DOHH2 (cell line): Measurements from ENCODE around the gene TTC7B.

ENCODE experiments used
- H3F3A ChIP-seq: fragments of 200-600 bp; sonication (generic), shearing (Covaris generic); 2 replicates; pipeline ENCODE4 v1.6.0; 2016; ENCODE audit warnings: antibody characterized with exemption, mild to moderate bottlenecking; ENCODE audit not compliant: control insufficient read depth, insufficient read depth
- H3K27ac ChIP-seq: fragments of 200-600 bp; sonication (generic); 2 replicates; pipeline ENCODE4 v1.5.1; 2014; ENCODE audit warnings: low read depth, mild to moderate bottlenecking, low read length, moderate library complexity
- H3K27me3 ChIP-seq: fragments of 200-600 bp; sonication (generic); 2 replicates; pipeline ENCODE4 v1.6.1; 2014; ENCODE audit warnings: mild to moderate bottlenecking, low read length, mixed read lengths; ENCODE audit not compliant: control insufficient read depth
- H3K36me3 ChIP-seq: fragments of 200-600 bp; sonication (generic); 2 replicates; pipeline ENCODE4 v1.6.1; 2014; ENCODE audit warnings: mild to moderate bottlenecking, low read length, moderate library complexity, mixed read lengths; ENCODE audit not compliant: control insufficient read depth
- H3K4me1 ChIP-seq: fragments of 200-600 bp; sonication (generic); 2 replicates; pipeline ENCODE4 v1.6.1; 2014; ENCODE audit warnings: mild to moderate bottlenecking, low read length, mixed read lengths; ENCODE audit not compliant: control insufficient read depth
- H3K4me2 ChIP-seq: fragments of 200-600 bp; sonication (generic); 2 replicates; pipeline ENCODE4 v1.6.0; 2014; ENCODE audit warnings: mild to moderate bottlenecking, low read length, moderate library complexity
- H3K4me3 ChIP-seq: fragments of 200-600 bp; sonication (generic); 2 replicates; pipeline ENCODE4 v1.5.1; 2014; ENCODE audit warnings: mild to moderate bottlenecking, low read length, mixed read lengths
- H3K79me2 ChIP-seq: fragments of 200-600 bp; sonication (generic); 2 replicates; pipeline ENCODE4 v1.6.1; 2014; ENCODE audit warnings: mild to moderate bottlenecking, low read length, mixed read lengths; ENCODE audit not compliant: control insufficient read depth
- H3K9me2 ChIP-seq: fragments of 200-600 bp; sonication (generic); replicated peaks from 2 replicates; pipeline ENCODE4 v1.6.1; 2014; ENCODE audit warnings: mild to moderate bottlenecking, low read length, mixed read lengths; ENCODE audit not compliant: control insufficient read depth
- H3K9me3 ChIP-seq: fragments of 200-600 bp; sonication (generic); 2 replicates; pipeline ENCODE4 v1.6.1; 2014; ENCODE audit warnings: antibody characterized with exemption, low read length, mixed read lengths; ENCODE audit not compliant: control insufficient read depth, insufficient read depth
- H4K20me1 ChIP-seq: fragments of 200-600 bp; sonication (generic); 2 replicates; pipeline ENCODE4 v1.6.0; 2014; ENCODE audit warnings: low read depth, mild to moderate bottlenecking, antibody characterized with exemption, low read length, moderate library complexity; ENCODE audit not compliant: control insufficient read depth, insufficient read depth
- CTCF ChIP-seq: fragments of 200-600 bp; sonication (generic); IDR thresholded peaks from one replicate; pipeline ENCODE4 v1.5.1; 2014; ENCODE audit warnings: antibody characterized with exemption, mild to moderate bottlenecking, low read depth, low read length; ENCODE audit not compliant: poor library complexity, severe bottlenecking
- EZH2phosphoT487 ChIP-seq: fragments of 200-600 bp; sonication (generic); IDR thresholded peaks from 2 replicates; pipeline ENCODE4 v1.6.1; 2017; ENCODE audit warnings: borderline replicate concordance, mild to moderate bottlenecking, antibody characterized with exemption, low read length, moderate library complexity, mixed read lengths

The TTC7B gene

GRCh38 chr14:90642244-90642717 is 173.9 kb downstream of the TTC7B start:
- Histone ChIP-seq H4K20me1 (no peaks in the 10 kb centered on the region), H3K4me1 (no peaks in the 10 kb centered on the region), H3K9me3 (no peaks in the 10 kb centered on the region), H3K9me2 (no peaks in the 10 kb centered on the region), H3K79me2 (no peaks in the 10 kb centered on the region), H3K36me3 (no peaks in the 10 kb centered on the region), H3K4me3 (no peak overlapping the region), H3K4me2 (no peak overlapping the region), H3F3A (no peaks in the 10 kb centered on the region), H3K27ac (no peak overlapping the region), H3K27me3 (0 out of 2 replicates have a peak, but pooled peaks cover 2% of the 10 kb centered on the region)
- TF ChIP-seq CTCF: no peak
- TF ChIP-seq EZH2phosphoT487: no peak

- no peaks in the 10 kb centered on the region for H4K20me1 ChIP-seq
- H3K4me1 ChIP-seq: no peaks in the 10 kb centered on the region
- no peak overlapping the region for H3K4me3 ChIP-seq
- H3F3A ChIP-seq: no peaks in the 10 kb centered on the region
- H3K9me2 ChIP-seq: no peaks in the 10 kb centered on the region
- H3K4me2 ChIP-seq: no peak overlapping the region
- H3K36me3 ChIP-seq: no peaks in the 10 kb centered on the region
- TF ChIP-seq EZH2phosphoT487: no peak
- no peak for TF ChIP-seq CTCF
- H3K9me3 ChIP-seq: no peaks in the 10 kb centered on the region
- no peak overlapping the region for H3K27ac ChIP-seq
- no peaks in the 10 kb centered on the region for H3K79me2 ChIP-seq
- H3K27me3 ChIP-seq: 0 out of 2 replicates have a peak, but pooled peaks cover 2% of the 10 kb centered on the region
Observed at GRCh38 chr14:90641615-90642243, 174.5 kb downstream of the TTC7B start.

- no peak overlapping the region for H3K4me3 ChIP-seq
- H3K4me2 ChIP-seq: no peak overlapping the region
- no peak overlapping the region for H3K27ac ChIP-seq
- H3K4me1 ChIP-seq: no peaks in the 10 kb centered on the region
- no peaks in the 10 kb centered on the region for H4K20me1 ChIP-seq
- H3F3A ChIP-seq: no peaks in the 10 kb centered on the region
- no peaks in the 10 kb centered on the region for H3K36me3 ChIP-seq
- no peak for TF ChIP-seq CTCF
- no peak for TF ChIP-seq EZH2phosphoT487
- no peaks in the 10 kb centered on the region for H3K27me3 ChIP-seq
- H3K79me2 ChIP-seq: no peaks in the 10 kb centered on the region
- H3K9me3 ChIP-seq: no peaks in the 10 kb centered on the region
- no peaks in the 10 kb centered on the region for H3K9me2 ChIP-seq
Observed at GRCh38 chr14:90641168-90641567, 175.1 kb downstream of the TTC7B start.
